Choroid plexus epithelial cell (primary cell): Measurements from ENCODE around the gene AHCY.
A peak's percentile ranks its signal among the peaks of the same experiment; 100 is the strongest.

Experiments
- DNase-seq: peaks from one replicate; pipeline ENCODE4 v3.0.0-alpha.2; 2010; ENCODE audit warnings: low read depth
- H3K4me3 ChIP-seq: 2 replicates; pipeline ENCODE4 v1.5.1; 2011; ENCODE audit warnings: low read depth, mild to moderate bottlenecking, control low read depth, low read length, moderate library complexity
- CTCF ChIP-seq: conservative IDR thresholded peaks from 2 replicates; pipeline ENCODE4 v1.5.1; 2011; ENCODE audit warnings: low read depth, mild to moderate bottlenecking, control low read depth, inconsistent platforms, low read length, moderate library complexity

Gene AHCY

DNA sequence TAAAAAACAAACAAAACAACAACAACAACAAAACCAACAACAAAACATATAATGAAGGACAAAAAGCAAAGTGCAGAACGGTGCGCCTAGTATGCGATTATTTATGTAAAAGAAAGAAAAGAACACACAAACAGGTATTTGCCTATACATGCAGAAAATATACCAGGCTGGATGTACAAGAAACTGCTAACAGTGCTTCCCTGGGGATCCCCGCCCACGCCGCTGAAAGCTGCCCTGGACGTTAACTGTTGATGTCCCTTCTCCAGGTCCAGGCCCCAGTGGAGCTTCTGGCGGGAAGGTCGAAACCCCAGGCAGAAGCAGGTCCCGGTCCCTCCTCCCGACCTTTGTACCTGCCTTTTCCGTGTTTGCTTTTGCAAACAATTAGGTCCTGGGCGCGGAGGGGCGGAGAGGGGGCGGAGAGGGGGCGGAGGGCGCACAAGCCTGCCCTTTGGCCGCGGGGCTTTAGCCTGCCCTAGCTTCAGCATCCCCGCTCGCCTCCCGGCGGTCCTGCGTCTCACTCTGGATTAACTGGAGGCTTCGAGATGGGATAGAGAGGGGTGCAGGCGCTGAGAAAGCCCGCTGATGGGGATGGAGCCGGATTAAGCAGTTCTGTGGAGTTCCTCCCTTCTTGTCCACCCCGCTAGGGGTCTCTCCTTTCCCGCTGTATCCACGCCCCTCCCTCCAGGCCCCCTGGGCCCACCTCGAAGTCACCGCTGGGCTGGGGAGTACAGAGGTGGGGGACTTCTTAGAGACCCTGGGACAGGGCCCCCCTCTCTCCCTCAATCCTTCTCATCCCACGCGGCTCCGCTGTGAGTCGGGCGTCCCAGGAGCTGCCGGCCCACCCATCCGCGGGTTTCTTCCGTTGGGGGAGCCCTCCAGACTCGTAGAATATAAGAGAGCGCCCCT is 8.2 kb upstream of the AHCY start:
- peak; percentile 32 for DNase-seq
- peak overlapping the region; percentile 36 for H3K4me3 ChIP-seq
- peak; percentile 51 for TF ChIP-seq CTCF

DNA sequence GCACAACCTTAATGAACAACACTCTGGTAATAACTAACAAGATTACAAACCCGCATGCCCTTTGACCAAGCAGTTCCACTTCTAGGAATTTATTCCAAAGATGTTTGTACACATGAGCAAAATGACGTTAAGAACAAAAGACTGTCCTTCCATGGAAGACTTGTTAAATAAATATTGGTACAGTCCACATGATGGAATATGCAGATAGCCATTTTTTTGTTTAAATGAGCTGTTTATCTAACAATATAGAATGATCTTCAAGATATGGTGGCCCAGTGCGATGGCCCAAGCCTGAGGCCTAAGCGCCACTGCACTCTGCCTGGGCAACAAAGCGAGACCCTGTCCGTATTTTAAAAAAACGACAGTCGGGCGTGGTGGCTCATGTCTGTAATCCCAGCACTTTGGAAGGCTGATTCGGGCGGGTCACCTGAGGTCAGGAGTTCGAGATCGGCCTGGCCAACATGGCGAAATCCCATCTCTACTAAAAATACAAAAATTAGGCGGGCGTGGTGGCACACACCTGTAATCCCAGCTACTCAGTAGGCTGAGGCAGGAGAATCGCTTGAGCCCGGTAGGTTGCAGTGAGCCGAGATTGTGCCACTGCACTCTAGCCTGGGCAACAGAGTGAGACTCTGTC is 7.4 kb upstream of the AHCY start:
- no peak for TF ChIP-seq CTCF

DNA sequence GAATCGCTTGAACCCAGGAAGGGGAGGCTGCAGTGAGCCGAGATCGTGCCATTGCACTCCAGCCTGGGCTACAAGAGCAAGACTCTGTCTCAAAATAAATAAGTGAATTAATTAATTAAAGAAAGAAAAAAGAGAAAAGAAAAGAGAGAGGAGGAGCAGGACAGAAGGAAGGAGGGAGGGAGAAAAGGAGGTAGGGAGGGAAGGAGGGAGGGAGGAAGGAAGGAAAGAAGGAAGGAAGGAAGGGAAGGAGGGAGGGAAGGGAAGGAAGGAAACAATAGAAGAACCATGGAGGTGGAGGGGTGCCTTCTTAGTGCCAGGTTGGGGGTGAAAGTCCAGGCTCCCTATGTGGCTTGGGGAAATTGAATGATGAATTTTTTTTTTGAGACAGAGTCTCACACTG is 6.5 kb upstream of the AHCY start:
- no peak for TF ChIP-seq CTCF
- no peak overlapping the region for H3K4me3 ChIP-seq
- DNase-seq, result no peak

More for the DNA sequence above, 7.4 kb upstream of the AHCY start:
- no peak for DNase-seq
- no peak overlapping the region for H3K4me3 ChIP-seq

- no peak overlapping the region for H3K4me3 ChIP-seq
- no peak for DNase-seq
Measured at GRCh38 chr20:34305333-34306230, 2.4 kb upstream of the AHCY start.

GRCh38 chr20:34302312-34302722 is 838 bp downstream of the AHCY start:
- peak; percentile 7 for TF ChIP-seq CTCF
- H3K4me3 ChIP-seq, result peak overlapping the region; percentile 92
- peak; percentile 53 for DNase-seq

More at GRCh38 chr20:34305333-34306230, 2.4 kb upstream of the AHCY start:
- no peak for TF ChIP-seq CTCF

DNA sequence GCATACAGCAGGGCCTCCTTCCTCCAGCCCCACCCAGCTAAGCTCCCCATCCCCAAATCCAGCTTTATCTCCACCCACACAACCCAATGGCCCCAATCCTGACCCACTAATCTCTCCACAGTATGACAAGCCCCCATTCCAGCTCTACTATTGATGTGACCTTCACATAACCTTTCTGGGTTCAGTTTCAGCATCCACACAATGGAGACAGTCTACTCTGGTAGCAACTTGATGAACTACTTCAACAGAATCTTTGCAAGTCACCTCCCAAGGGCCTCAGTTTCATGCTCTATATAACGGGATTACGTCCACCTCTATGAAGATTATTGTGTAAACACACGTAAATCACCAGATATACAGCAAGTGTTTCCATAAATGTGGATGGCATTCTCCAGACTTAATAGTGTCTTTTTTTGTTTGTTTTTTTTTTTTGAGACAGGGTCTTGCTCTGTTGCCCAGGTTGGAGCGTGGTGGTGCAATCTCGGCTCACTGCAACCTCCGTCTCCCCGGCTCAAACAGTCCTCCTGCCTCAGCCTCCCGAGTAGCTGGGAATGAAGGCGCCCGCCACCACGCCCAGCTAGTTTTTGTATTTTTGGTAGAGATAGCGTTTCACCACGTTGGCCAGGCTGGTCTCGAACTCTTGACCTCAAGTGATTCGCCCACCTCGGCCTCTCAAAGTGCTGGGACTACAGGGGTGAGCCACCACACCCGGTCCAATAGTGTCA is 1.4 kb downstream of the AHCY start:
- H3K4me3 ChIP-seq, result peak overlapping the region; percentile 92
- no peak for TF ChIP-seq CTCF
- no peak for DNase-seq
